GM20000 (cell line): Measurements from ENCODE around the gene ADGRF3.
"Not testable (repeated sequence)": the region's sequence is repeated elsewhere in the genome, so short reads cannot be mapped to it uniquely, and the experiment has no call there.

ENCODE experiments used
- DNase-seq: peaks from one replicate; pipeline ENCODE4 v3.0.0; 2012; ENCODE audit warnings: low spot score
- CTCF ChIP-seq: IDR thresholded peaks from 2 replicates; pipeline ENCODE4 v1.5.1; 2012; ENCODE audit warnings: mild to moderate bottlenecking, control low read depth; ENCODE audit errors: extremely low read depth, missing control alignments

The ADGRF3 gene

GRCh38 chr2:26359886-26360473 is 13.4 kb upstream of the ADGRF3 start:
- no peak for DNase-seq
- TF ChIP-seq CTCF, result no peak

GRCh38 chr2:26356771-26357170 is 10.2 kb upstream of the ADGRF3 start:
- no peak for DNase-seq
- no peak for TF ChIP-seq CTCF

GRCh38 chr2:26356111-26356510 is 9.5 kb upstream of the ADGRF3 start:
- DNase-seq, result no peak
- TF ChIP-seq CTCF, result no peak

- no peak for TF ChIP-seq CTCF
- no peak for DNase-seq
Measured at GRCh38 chr2:26355038-26355995, 8.7 kb upstream of the ADGRF3 start.

- not testable (repeated sequence) for DNase-seq
Measured at GRCh38 chr2:26354469-26354868, 7.9 kb upstream of the ADGRF3 start.

- TF ChIP-seq CTCF, result no peak
- no peak for DNase-seq
Measured at GRCh38 chr2:26352892-26353291, 6.3 kb upstream of the ADGRF3 start.

GRCh38 chr2:26351375-26352090 is 4.9 kb upstream of the ADGRF3 start:
- no peak for DNase-seq
- no peak for TF ChIP-seq CTCF
